ENCODE results near the gene KLK10.

DNA sequence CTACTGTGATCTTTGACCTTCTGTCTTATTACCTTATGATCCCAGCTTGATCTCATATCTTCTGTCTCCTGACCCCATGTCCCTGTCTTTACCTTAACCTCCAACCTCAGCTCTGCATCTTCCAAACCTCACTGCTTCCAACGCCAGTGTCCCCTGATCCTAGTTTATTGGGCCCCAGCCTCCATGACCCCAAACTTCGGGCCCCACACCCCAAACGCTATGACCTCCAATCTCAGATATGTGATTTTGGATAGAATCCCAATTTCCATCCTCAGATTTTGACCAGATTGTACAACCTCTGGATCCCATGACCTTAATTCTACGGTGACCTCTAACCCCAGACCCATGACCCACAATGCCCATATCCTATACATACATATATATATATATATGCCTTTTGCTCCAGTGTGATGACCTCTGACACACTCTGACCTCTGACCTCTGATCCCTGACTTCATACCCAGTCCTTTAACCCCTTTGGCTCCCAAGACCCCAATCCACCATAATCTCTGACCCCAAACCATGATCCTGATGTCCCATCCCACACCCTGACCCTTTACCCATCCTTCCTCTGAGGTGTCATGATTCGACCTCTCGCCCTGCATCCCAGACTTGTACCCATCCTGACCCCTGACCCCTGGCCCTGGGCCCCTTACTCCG lies 11.8 kb upstream of the KLK10 start:
- TF ChIP-seq CTCF (IDR thresholded peaks at IDR 0.05), result no peak
- TF ChIP-seq EP300 (IDR thresholded peaks at IDR 0.05), result no peak

All from gastroesophageal sphincter (tissue), 3 donors.